Measurements from ENCODE around the gene VAV2.

Gene VAV2

DNA sequence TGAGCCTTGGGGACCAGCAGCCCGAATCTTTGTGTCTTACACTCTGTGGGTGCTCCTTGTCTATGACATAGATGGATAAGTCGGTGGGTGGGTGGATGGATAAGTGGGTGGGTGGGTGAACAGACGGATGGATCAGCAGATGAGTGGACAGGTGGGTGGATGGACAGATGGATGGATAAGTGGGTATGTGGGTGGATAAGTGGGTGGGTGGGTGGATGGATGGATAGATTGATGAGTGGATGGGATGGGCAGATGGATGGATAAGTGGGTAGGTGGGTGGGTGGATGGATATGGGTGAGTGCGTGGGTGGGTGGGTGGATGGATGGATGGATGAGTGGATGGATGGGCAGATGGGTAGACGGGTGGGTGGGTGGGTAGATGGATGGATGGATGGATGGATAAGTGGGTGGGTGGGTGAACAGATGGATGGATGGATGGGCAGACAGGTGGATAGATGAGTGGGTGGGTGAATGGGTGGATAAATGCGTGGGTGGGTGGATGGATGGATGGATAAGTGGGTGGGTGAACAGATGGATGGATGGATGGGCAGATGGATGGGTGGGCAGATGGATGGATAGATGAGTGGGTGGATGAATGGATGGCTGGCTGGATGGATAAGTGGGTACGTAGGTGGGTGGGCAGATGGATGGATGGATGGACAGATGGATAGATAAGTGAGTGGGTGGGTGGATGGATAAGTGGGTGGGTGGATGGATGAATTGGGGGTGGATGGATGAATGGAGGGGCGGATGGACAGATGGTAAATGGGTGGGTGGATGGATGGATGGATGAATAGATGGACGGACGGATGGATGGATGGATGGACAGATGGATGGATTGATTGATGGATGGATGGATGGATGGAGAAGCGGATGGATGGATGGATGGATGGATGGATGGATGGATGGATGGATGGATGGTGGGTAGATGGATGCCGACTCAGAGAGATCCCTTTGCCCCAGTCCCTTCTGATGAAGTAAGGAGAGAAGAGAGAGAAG lies 121.2 kb downstream of the VAV2 start:
- no peak for DNase-seq

DNA sequence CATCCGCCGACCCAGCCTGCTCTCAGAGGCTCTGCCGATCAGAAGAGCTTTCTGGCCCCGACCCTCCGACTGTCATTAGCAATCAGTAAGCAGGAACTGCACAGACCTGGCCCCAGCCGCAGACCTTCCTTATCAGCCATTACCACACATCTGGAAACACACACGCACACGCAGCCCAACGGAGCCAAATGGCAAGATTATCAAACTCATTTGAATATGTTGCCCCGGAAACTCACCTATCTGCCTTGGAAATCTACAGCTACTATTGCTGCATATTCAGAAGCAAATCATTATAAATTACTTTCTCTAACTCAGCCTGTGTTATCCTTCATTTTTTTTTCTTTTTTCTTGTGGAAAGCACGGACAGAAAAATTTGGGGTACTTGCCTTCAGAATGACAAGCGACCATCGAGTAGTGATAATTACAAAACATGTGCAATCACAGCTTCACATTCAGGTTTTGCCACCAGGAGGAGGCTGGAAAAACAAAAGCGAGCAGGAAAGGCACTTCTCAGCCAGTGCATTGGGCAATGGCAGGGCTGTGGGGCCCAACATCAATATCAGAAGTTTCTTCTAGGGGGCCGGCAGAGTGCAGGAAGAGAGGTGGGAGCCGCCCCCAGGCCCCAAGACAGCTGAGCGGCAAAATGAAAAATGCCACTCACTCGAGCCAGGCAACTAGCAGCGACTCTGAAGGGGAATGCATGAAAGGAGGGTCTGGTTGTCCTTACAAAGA lies 122.3 kb downstream of the VAV2 start:
- DNase-seq, result no peak

DNA sequence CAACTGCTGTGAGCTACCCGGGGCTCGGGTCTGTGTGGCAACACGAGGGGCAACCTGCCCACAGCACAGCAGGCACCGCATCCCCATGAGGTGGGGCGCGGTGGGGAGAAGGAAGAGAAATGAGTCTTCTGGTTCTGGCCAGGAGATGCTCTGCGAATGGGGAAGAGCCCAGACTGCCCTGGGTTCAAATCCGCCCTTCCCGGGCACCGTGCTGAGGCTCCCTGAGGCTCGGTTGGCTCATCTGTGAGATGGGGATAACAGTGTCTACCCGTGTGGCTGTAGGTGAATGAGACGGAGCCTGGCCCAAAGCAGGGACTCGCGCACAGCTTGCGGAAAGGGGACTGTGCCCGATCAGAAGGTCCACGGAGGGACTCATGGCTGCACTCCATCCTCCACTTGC lies 123.9 kb downstream of the VAV2 start:
- no peak for DNase-seq

DNA sequence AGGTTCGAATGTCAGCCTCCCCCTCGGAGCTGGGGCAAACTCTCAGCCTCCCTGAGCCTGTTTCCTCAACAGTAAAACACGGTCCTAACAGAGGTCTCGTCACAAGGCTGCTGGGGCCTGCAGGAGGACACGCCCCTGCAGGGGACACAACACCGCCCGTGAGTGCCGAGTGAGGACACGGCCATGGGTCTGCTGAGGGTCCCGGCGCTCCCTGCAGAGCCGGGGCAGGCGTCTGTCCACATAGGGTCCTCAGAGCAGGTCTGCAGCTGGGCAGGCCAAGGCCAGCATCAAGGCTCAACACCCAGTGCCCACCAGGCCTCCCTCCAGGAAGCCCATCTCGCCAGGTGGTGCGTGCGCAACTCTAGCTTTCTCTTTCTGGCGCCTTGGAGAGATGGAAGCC lies 125.2 kb downstream of the VAV2 start:
- no peak for DNase-seq

DNA sequence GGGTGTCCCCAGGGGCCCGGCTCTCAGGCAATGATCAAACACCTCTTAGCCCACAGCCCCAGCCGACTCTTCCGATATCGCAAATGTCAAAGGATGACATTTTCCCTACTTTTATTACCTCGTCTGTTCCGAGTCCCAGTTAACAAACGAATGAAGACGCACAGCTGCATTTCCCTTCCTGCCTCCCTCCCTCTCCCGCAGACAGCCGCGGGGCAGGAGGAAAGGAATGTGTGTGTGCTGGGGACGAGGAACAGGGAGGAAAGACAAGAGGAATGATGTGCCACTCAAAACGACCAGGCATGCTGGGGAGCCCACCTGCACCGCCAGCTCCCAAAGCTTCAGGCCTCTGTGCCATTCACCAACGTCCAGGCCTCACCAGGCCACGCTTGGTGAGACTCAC lies 128.1 kb downstream of the VAV2 start:
- DNase-seq, result no peak

DNA sequence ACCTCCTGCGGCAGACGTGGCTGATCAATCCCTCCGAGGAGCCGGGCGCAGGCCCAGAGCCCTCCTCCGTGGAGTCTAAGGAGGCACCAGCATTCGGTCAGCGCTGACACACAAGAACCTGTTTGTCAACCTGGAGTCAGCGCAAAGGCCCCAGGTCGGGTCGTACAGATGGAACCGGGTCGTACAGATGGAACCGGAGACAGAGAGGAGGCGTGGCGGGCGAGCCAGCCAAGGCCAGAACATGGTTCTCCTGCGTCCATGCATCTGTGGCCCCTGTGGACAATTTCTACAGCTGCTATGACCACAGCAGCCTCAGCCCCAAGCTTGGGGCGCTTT lies 128.9 kb downstream of the VAV2 start:
- no peak for DNase-seq

DNA sequence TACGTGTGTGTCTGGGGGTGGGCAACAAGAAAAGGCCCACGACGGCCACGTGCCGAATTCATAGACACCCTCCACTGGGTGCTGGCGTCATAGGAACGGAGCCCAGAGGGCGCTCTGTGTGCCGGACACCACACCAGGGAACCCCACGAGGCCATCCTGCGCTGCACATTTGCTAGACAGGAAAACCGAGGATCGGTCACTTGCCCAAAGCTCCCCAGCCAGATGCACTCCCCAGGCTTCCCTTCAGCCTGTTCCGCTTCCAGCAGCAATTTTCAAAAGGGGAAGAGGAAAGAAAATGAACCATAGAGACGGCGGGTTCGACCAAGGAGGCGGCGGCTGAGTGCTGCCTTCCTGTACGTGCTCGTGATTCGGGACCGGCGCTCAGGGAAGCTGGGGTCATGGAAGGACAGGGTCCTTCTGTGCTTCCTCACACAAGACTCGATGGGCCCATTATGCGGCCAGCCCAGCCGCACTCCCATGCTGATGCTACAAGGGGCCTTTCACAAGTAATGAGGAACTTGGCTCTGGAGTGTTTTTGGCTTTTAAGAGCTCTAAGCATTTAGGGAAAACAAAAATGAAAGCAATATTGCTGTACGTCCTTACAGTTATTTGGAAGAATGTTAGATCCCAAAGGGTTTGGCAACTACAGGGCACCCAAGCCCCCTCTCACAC lies 129.4 kb downstream of the VAV2 start:
- no peak for DNase-seq

DNA sequence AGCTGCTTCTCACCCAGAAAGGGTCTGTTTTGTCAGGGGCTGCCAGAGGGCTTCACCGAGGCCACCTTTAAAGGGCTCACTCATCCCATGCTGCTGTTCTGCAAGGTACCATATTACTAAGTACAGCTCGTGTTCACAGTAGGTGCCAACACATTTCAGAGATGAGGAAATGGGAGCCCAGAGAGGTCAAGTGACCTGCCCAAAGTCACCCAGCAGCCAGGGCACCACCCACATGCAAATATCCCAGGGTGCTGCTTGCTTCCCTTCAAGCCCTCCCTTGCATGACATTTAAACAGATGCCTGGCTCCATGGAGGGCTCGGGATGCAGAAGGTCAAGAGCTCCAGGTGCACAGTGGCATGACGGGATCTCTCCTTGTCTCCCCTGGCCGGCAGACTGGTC lies 130.4 kb downstream of the VAV2 start:
- DNase-seq, result no peak

DNA sequence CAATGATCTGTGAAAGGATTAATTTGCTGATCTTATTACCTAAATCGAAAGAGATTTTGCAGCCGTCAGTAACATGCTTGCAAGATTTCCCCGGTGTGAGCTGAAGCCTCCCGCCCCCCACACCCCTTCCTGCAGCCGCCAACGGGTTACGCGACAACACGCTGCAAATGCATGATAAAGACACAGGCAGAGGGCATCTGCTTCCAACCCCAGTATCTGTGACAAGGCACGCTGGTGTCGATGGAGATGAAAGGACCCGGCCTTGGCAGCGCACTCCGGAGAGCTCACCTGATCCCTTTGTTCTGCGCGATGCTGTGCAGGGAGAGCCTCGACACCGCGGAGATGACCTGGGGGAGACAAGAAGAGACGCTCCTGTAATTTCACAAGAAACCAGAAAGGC lies 131.0 kb downstream of the VAV2 start:
- no peak for DNase-seq

DNA sequence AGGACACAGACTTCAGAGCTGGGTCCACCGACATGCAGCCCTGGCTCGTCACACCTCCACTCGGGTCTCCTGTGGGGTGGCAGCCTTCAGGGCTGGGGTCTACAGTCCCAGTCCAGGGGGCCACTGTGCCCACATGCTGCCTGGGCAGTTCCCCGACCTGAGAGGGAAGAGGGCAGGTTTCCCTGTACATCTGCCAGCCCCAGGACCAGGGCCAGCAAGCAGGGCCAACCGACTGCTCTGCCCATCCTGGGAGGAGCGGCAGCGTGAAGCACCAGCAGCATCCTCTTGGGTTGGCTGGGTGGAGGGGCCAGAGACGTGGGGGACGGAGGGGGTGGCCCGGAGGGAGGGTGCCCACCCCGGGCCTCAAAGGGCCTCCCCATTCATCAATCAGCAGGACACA lies 133.4 kb downstream of the VAV2 start:
- DNase-seq, result no peak

DNA sequence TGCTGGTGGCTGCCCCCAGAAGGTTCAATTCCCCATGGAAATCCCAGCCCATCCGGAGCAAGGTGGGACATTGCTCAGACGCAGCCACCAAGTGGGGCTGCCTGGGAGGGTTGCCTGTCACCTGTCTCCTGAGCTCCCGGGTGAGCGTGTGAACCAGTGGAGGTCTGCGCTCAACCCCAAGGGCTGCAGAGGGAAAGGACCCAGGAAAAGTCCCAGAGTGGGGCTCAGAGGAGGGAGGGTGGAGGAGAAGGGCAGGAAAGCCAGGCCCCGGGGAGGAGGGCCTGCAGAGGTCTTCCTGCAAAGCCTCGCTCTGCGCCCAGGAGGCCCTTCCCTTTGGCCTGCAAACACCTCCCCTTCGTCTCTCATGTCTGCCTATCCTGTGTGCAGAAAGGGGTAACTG lies 134.5 kb downstream of the VAV2 start:
- DNase-seq, result no peak

DNA sequence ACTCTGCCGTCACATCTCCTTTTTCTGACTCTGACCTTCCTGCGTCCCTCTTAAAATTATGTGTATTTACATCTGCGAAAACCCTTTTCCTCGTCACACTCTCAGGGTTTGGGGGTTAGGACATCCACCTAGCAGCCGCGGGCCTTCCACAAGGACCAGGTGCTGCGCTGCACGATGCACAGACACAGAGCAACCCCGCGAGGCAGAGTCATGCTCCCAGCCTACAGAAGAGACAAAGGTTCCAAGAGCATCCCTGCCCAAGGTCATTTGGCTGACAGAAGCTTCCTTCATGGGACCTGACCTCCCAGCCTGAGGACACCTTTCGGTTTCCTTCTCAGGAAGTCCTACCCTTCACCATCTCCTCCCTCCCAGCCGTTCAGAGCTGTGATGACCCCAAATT lies 135.3 kb downstream of the VAV2 start:
- no peak for DNase-seq

DNA sequence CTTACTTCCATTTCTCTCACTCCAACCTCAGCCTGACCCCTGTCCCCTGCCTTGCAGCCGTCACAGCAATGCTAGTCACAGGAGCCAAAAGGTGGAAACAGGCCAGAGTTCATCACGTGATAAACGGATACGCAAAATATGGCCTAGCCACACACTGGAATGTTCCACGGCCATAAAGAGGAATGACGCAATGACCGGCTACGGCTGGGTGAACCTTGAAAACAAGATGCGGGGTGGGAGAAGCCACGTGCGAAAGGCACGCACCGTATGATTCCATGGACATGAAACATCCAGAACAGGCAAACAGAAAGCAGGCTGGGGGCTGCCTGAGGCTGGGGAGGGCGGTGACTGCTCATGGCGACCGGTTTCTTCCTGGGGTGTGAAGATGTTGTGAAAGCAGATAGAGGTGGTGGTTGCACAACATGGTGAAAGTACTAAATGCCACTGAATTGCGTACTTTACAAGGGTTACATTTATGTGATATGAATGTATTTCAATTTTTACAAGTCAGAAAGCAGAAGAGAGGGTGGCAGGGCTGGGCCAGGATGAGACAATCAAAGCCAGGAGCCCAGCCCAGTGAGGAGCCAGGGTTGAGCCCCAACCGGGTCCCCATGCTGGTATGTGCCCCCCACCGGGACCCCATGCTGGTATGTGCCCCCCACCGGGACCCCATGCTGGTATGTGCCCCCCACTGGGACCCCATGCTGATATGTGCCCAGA lies 136.2 kb downstream of the VAV2 start:
- DNase-seq, result no peak

DNA sequence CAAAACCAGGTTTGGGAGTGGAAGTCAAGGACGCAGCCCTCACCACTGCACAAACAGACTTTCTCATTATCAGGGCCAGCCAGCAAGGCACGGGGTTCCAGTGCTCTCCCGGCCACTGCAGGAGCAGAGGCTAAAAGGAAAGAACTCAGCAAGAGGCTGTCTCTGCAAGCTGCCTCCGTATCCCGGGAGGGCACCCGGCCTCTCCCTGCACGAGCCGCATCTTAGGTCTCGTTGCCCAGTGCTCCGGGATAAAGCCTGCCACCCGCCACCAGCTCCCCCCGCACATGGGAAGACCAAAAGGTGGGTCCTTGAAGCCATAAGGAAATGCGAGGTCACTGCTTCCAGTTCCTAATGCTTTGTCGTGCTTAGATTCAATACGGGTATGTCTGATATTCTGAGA lies 136.8 kb downstream of the VAV2 start:
- no peak for DNase-seq

DNA sequence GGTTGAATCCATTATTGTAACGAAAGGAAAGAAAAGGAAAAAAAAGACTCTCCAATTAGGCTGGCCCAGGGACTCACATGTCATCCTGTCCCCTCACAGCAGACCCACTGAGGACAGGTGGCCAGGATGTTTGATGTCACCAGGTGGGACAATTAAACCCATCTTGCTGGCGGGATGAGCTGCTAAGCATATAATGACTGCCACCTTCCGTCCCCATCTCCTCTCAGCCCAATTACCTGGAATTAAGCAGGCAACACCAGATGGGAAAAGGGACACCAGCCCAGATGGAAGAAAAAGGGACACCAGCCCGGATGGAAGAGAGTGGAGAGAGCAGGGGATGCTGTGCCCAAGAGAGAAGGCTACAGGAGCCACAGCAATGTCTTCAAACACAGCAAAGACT lies 137.4 kb downstream of the VAV2 start:
- no peak for DNase-seq

DNA sequence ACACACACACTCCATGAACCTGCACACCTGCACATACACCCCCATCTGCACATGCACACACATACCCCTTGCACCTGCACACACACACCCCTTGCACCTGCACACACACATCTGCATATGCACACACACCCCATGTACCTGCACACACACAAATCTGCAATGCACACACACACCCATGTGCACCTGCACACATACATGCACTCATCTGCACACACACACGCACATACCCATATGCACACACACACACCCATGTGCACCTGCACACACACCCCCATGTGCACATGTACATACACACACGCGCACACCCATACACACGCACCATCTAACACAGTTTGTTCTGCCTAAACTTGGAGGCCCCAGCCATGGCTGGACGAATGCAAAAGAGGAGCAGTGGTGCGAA lies 138.1 kb downstream of the VAV2 start:
- no peak for DNase-seq

DNA sequence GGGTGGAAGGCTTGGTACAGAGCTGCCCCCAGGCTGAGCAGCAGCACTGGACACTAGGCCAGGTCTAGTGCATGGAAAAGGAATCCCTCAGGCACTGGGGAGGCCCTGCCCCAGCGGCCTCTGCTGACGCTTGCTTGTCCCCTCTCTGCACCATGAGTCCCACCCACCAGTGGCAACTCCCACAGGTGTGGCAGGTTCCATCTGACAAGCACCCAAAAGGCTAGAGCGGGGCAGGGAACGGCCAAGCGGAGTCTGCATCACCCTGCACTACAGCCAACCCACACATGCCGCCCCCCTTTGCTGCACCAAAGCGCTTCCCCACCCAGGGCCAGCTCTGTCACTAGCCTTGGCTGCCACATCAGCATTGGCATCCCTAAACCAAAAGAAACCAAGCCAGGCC lies 138.8 kb downstream of the VAV2 start:
- DNase-seq, result no peak

DNA sequence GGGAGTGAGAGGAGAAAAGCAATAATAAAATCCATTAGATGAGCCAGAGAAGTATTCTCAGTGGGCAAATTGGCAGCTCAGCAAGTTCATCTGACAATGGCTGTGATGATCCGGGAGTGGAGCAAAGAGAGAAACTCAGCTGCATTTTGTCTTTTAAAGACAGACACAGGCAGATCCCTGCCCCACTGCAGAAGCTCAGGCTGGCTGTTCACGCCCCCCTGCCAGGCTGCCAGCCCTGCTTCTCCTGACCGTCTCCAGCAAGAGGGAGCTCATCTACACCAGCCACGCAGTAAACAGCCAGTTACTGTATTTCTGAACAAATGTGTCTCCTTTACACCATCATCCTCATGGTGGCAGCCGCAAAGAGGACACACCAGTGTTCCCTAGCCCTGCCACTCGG lies 139.7 kb downstream of the VAV2 start:
- DNase-seq, result no peak

DNA sequence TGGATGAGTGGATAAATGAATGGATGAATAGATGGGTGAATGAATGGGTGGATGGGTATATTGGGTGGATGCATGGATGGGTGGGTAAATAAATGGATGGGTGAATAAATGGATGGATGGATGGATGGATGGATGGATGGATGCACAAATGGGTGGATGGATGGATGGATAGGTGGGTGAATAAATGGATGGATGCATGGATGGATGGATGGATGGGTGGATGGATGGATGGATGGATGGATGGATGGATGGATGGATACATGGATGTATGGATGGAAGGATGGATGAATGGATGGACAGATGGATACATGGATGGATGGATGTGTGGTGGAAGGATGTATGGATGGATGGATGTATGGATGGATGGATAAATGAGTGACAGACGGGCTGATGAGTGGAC lies 140.4 kb downstream of the VAV2 start:
- no peak for DNase-seq

DNA sequence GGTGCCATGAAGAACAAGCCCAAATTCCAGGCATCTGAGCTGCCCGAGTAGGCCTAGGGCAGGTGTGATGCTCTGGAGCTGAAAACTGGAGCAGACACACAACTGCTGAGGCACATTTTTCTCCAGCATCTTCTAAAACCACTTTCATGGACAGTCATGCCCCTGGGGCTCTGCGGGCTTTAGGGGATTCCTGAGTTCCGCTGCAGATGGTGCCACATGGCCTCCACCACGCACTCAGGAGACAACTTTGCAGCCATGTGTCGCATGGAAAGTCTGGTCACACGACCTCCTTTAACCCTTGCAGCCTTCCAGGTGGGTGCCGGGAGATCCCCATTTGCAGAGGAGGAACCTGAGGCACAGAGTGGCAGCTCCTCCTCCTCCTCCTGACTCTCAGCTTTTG lies 141.2 kb downstream of the VAV2 start:
- DNase-seq, result no peak

DNA sequence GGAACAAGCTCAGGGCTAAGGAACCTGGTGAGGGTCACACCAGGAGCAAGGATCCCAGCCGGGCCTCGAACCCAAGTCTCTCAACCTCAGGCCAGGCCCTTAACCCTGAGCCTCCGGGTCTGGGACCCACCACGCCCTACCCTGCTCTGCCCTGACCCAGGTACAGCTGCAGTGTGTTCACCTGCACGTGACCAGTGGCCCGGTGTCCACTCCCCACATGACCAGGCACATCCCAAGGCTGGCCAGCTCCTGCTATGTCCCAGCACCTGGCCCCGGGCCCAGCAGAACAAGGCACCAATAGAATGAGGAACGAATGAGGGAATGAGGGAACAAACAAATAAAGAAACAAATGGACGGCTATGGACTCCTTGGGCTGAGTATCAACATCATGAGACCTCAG lies 142.0 kb downstream of the VAV2 start:
- DNase-seq, result no peak

DNA sequence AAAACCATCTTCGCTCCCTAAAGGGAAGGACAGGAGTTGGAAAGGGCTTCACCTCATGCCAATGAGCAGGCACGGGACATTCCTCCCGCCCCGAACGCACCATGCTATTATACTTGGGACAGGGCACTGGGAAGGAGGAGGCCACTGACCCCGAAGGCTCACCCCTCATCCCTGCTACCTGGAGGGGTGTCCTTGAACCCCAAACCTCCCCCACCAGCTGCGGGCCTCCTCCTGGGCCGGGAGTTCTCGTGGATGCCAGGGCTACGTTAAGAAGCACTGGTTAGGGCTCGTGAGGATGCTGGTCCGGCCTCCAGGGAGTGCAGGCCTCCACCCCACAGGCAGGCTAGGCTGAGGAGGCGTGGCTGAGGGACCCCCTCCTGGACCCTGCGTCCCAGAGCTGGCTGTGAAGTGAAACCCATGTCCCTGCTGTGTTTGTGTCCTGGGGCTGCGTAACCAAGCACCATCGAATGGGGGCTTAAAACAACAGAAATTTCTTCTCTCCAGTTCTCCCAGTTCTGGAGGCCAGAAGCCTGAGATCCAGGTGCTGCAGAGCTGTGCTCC lies 142.9 kb downstream of the VAV2 start:
- no peak for DNase-seq
